B cell (primary cell): Measurements from ENCODE around the gene DGKB. TPM values are rescaled to one million over a fixed set of nuclear protein-coding genes. Genes with fewer than 3 reads are reported as not detected.

Source experiments
- ATAC-seq: fragments of 200-7000 bp; cut with Tn5 transposase; one replicate; pipeline ENCODE4 v1.10.0; 2021; ENCODE audit warnings: low read depth, mild to moderate bottlenecking, moderate number of reproducible peaks, moderate library complexity
- CTCF ChIA-PET: fragments of 350-600 bp; sonication (Branson Sonifier 250); formaldehyde crosslinking; loops from one replicate; lab custom pipeline; 2021; ENCODE audit warnings: antibody characterized with exemption, inconsistent platforms; lab: Charles Lee
- POLR2A ChIA-PET: fragments of 350-600 bp; sonication (Branson Sonifier 250); formaldehyde crosslinking; loops from one replicate; lab custom pipeline; 2021; ENCODE audit warnings: antibody characterized with exemption; lab: Charles Lee
- DNase-seq: peaks from one replicate; pipeline ENCODE4 v3.0.0; 2013
- H2AFZ ChIP-seq: 2 replicates; pipeline ENCODE4 v1.6.1; 2012; ENCODE audit warnings: mild to moderate bottlenecking, low read depth, low read length; ENCODE audit not compliant: insufficient read depth, poor library complexity, severe bottlenecking
- H3K27ac ChIP-seq, 2 donors: 1 replicate in 1 of 2; 2 replicates in 1 of 2; pipeline ENCODE4 v1.5.1; 2012 to 2013; ENCODE audit warnings: low read length in 2 of 2, mild to moderate bottlenecking in 2 of 2, moderate library complexity in 1 of 2
- H3K27me3 ChIP-seq, 4 experiments: fragments of 200-600 bp in 1 of 4; sonication (generic) in 1 of 4; replicated peaks in 1 of 4; 1 replicate in 2 of 4; 2 replicates in 2 of 4; pipeline versions ENCODE4 v1.6.1 to v1.7.0; 2013 to 2016; ENCODE audit warnings: low read length in 3 of 4, mild to moderate bottlenecking in 2 of 4, mixed read lengths in 1 of 4, moderate library complexity in 1 of 4; ENCODE audit not compliant: insufficient read depth in 4 of 4, control insufficient read depth in 3 of 4; ENCODE audit errors: control extremely low read depth in 1 of 4
- H3K36me3 ChIP-seq, 2 experiments: replicated peaks in 1 of 2; 1 replicate in 1 of 2; 2 replicates in 1 of 2; pipeline versions ENCODE4 v1.6.1 to v1.7.1; 2013; ENCODE audit warnings: low read length in 1 of 2; ENCODE audit not compliant: insufficient read depth in 2 of 2, control insufficient read depth in 1 of 2; ENCODE audit errors: control extremely low read depth in 1 of 2, extremely low read depth in 1 of 2
- H3K4me1 ChIP-seq, 2 donors: fragments of 200-600 bp in 1 of 2; sonication (generic) in 1 of 2; 1 replicate in 1 of 2; 2 replicates in 1 of 2; pipeline versions ENCODE4 v1.5.1 to v1.6.1; 2013 to 2017; ENCODE audit warnings: low read length in 2 of 2; ENCODE audit not compliant: control insufficient read depth in 2 of 2, insufficient read depth in 2 of 2
- H3K4me2 ChIP-seq: replicated peaks from 2 replicates; pipeline ENCODE3; 2012; ENCODE audit warnings: mild to moderate bottlenecking, low read depth, low read length; ENCODE audit not compliant: poor library complexity, severe bottlenecking
- H3K4me3 ChIP-seq, 5 experiments: fragments of 200-600 bp in 1 of 5; sonication (generic) in 1 of 5; 1 replicate in 3 of 5; 2 replicates in 2 of 5; pipeline versions ENCODE4 v1.5.1 to v1.7.0; 2011 to 2016; ENCODE audit warnings: low read length in 4 of 5, mild to moderate bottlenecking in 4 of 5, low read depth in 2 of 5, control low read depth in 1 of 5, moderate library complexity in 1 of 5; ENCODE audit not compliant: insufficient read depth in 1 of 5; ENCODE audit errors: control extremely low read depth in 1 of 5, extremely low read depth in 1 of 5
- H3K79me2 ChIP-seq: fragments of 200-600 bp; sonication (generic); one replicate; pipeline ENCODE4 v1.6.0; 2016; ENCODE audit warnings: low read length; ENCODE audit not compliant: control insufficient read depth, insufficient read depth
- H3K9ac ChIP-seq: fragments of 200-600 bp; sonication (generic); 2 replicates; pipeline ENCODE4 v1.6.1; 2017; ENCODE audit warnings: mild to moderate bottlenecking, low read length, moderate library complexity
- H3K9me3 ChIP-seq, 3 donors: one replicate each; pipeline versions ENCODE4 v1.6.1 to v1.7.1; 2013; ENCODE audit warnings: low read length in 2 of 3; ENCODE audit not compliant: control insufficient read depth in 2 of 3, insufficient read depth in 1 of 3; ENCODE audit errors: control extremely low read depth in 1 of 3
- H4K20me1 ChIP-seq: 2 replicates; pipeline ENCODE4 v1.6.0; 2012; ENCODE audit warnings: mild to moderate bottlenecking, low read length; ENCODE audit not compliant: insufficient read depth, control insufficient read depth, poor library complexity, severe bottlenecking
- H3K27ac Mint-ChIP-seq: one replicate; pipeline ENCODE4 v1.8.0; 2021; ENCODE audit warnings: mixed read lengths
- H3K27me3 Mint-ChIP-seq: one replicate; pipeline ENCODE4 v1.8.0; 2021; ENCODE audit warnings: mixed read lengths
- H3K4me1 Mint-ChIP-seq: one replicate; pipeline ENCODE4 v1.8.0; 2021; ENCODE audit warnings: mixed read lengths
- H3K4me3 Mint-ChIP-seq: one replicate; pipeline ENCODE4 v1.8.0; 2021; ENCODE audit warnings: mixed read lengths
- H3K9me3 Mint-ChIP-seq: one replicate; pipeline ENCODE4 v1.8.0; 2022; ENCODE audit warnings: mixed read lengths; ENCODE audit not compliant: insufficient read depth
- CTCF ChIP-seq: fragments of 200-600 bp; IDR thresholded peaks from one replicate; pipeline ENCODE4 v1.8.0; 2022; ENCODE audit warnings: antibody characterized with exemption, mild to moderate bottlenecking
- EZH2 ChIP-seq: IDR thresholded peaks from 2 replicates; pipeline ENCODE4 v1.6.1; 2012; ENCODE audit warnings: borderline replicate concordance, low read depth, mild to moderate bottlenecking, moderate library complexity, low read length; ENCODE audit not compliant: insufficient read depth, poor library complexity, severe bottlenecking
- WGBS: methylation state at CpG from one replicate; pipeline ENCODE4 v1.1.5; 2013; ENCODE audit warnings: missing lambda C conversion rate; ENCODE audit not compliant: insufficient coverage; 5-methylcytosine and 5-hydroxymethylcytosine counted together
- intact Hi-C: fragments of 100-400 bp; cut with micrococcal nuclease; formaldehyde crosslinking; loops from one replicate; pipeline ENCODE4 v1.10.0; 2022
- polyA plus RNA-seq: library from polyadenylated mRNA; depleted of rRNA; stranded (reverse); fragments of >200 nt; gene quantifications from 2 replicates; pipeline ENCODE4 v1.2.3, GENCODE V29; 2012
- total RNA-seq, 2 donors: library from RNA; stranded (reverse); fragments of 120-200 nt in 1 of 2; gene quantifications; 1 replicate in 1 of 2; 2 replicates in 1 of 2; pipeline versions ENCODE4 v1.2.3 to v1.2.4, GENCODE V29; 2013 to 2022

DGKB gene
- total and polyA plus RNA-seq, 2 donors (not counting 1 experiment from before 2014, with no cell fraction given), result not detected

GRCh38 chr7:14604606-14605005, 297.9 kb downstream of the DGKB start:
- ATAC-seq (no peak), DNase-seq (no peak)
- no peak overlapping the region for H3K4me3 Mint-ChIP-seq
- no peak overlapping the region for H3K27ac ChIP-seq
- no peak overlapping the region for H3K4me2 ChIP-seq
- H3K9me3 Mint-ChIP-seq, result no peaks in the 10 kb centered on the region
- H3K4me3 ChIP-seq, result no peak overlapping the region
- H3K79me2 ChIP-seq, result no peaks in the 10 kb centered on the region
- H3K4me1 Mint-ChIP-seq, result no peaks in the 10 kb centered on the region
- no peaks in the 10 kb centered on the region for H3K27me3 ChIP-seq
- no peaks in the 10 kb centered on the region for H3K36me3 ChIP-seq
- CTCF ChIA-PET, result no interaction called here
- H3K9me3 ChIP-seq, result no peaks in the 10 kb centered on the region
- no peaks in the 10 kb centered on the region for H4K20me1 ChIP-seq
- intact Hi-C loops, result no loop called here
- WGBS, result 100% methylated on average over 2 of the region's 2 CpGs
- H3K27me3 Mint-ChIP-seq, result no peaks in the 10 kb centered on the region
- POLR2A ChIA-PET, result no interaction called here
- TF ChIP-seq CTCF (no peak), EZH2 (no peak)
- no peak overlapping the region for H2AFZ ChIP-seq
- H3K4me1 ChIP-seq, result no peaks in the 10 kb centered on the region
- no peak overlapping the region for H3K9ac ChIP-seq
- H3K27ac Mint-ChIP-seq, result no peak overlapping the region

- Histone ChIP-seq H3K36me3 (no peaks in the 10 kb centered on the region), H2AFZ (no peak overlapping the region), H3K79me2 (no peaks in the 10 kb centered on the region), H3K9ac (no peak overlapping the region), H3K9me3 (no peaks in the 10 kb centered on the region), H4K20me1 (no peaks in the 10 kb centered on the region), H3K27ac (no peak overlapping the region), H3K27me3 (no peaks in the 10 kb centered on the region), H3K4me2 (no peak overlapping the region), H3K4me3 (no peak overlapping the region), H3K4me1 (no peaks in the 10 kb centered on the region)
- Mint-ChIP-seq H3K4me1 (no peaks in the 10 kb centered on the region), H3K9me3 (no peaks in the 10 kb centered on the region), H3K4me3 (no peak overlapping the region), H3K27ac (no peak overlapping the region), H3K27me3 (no peaks in the 10 kb centered on the region)
- ATAC-seq, result no peak
- ChIA-PET CTCF (no interaction called here), POLR2A (no interaction called here)
- TF ChIP-seq EZH2, result no peak
- no peak for TF ChIP-seq CTCF
- WGBS, result no CpG with 5 or more reads among the region's 1 CpG
- no peak for DNase-seq
- intact Hi-C loops, result no loop called here
Measured at GRCh38 chr7:14602851-14603250, 299.7 kb downstream of the DGKB start.
